PC-3 (cell line): ENCODE measurements around the gene TOMM40. TPM values are rescaled to one million over a fixed set of nuclear protein-coding genes. Genes with fewer than 3 reads are reported as not detected.

Experiments used
- ATAC-seq: fragments of 200-7000 bp; cut with Tn5 transposase; 2 replicates; pipeline ENCODE4 v1.9.1; 2020; ENCODE audit warnings: mild to moderate bottlenecking, moderate library complexity
- BruUV-seq: library from RNA; stranded (reverse); fragments of 400-500 nt; replicated peaks from 2 replicates; lab custom pipeline; 2021; lab: Mats Ljungman, UMichigan
- CTCF ChIA-PET: fragments of 300-600 bp; sonication (Branson Sonifier 250); formaldehyde crosslinking; loops from one replicate; lab custom pipeline; 2022; ENCODE audit warnings: antibody characterized with exemption; lab: Charles Lee
- POLR2A ChIA-PET: fragments of 300-600 bp; sonication (Branson Sonifier 250); formaldehyde crosslinking; loops from one replicate; lab custom pipeline; 2022; ENCODE audit warnings: antibody characterized with exemption; ENCODE audit not compliant: unreplicated experiment; lab: Charles Lee
- DNase-seq: peaks from one replicate; pipeline ENCODE4 v3.0.0-alpha.2; 2015
- H2AFZ ChIP-seq: fragments of 300-600 bp; sonication (generic); 2 replicates; pipeline ENCODE4 v1.6.0; 2016; ENCODE audit warnings: antibody characterized with exemption, low read length
- H3F3A ChIP-seq: fragments of 300-600 bp; sonication (generic); one replicate; pipeline ENCODE4 v1.6.0; 2017; ENCODE audit warnings: antibody characterized with exemption, low read length, control low read depth, mild to moderate bottlenecking; ENCODE audit not compliant: unreplicated experiment
- H3K27ac ChIP-seq: fragments of 300-600 bp; sonication (generic); 2 replicates; pipeline ENCODE4 v1.5.1; 2016; ENCODE audit warnings: mild to moderate bottlenecking, low read length
- H3K27me3 ChIP-seq: fragments of 300-600 bp; sonication (generic); 2 replicates; pipeline ENCODE4 v1.6.1; 2016; ENCODE audit warnings: low read length, mixed read lengths
- H3K36me3 ChIP-seq: fragments of 300-600 bp; sonication (generic); 2 replicates; pipeline ENCODE4 v1.6.1; 2016; ENCODE audit warnings: low read depth, mixed run types, low read length, mixed read lengths
- H3K4me1 ChIP-seq: fragments of 300-600 bp; sonication (generic); 2 replicates; pipeline ENCODE4 v1.5.1; 2016; ENCODE audit warnings: low read length; ENCODE audit not compliant: insufficient read depth
- H3K4me2 ChIP-seq: fragments of 300-600 bp; sonication (generic); 2 replicates; pipeline ENCODE4 v1.6.0; 2016; ENCODE audit warnings: low read length
- H3K4me3 ChIP-seq: fragments of 300-600 bp; sonication (generic); 2 replicates; pipeline ENCODE4 v1.5.1; 2016; ENCODE audit warnings: mild to moderate bottlenecking, low read length, mixed read lengths
- H3K79me2 ChIP-seq: fragments of 300-600 bp; sonication (generic); 2 replicates; pipeline ENCODE4 v1.6.1; 2017; ENCODE audit warnings: low read length, mixed read lengths
- H3K9ac ChIP-seq: fragments of 300-600 bp; sonication (generic); 2 replicates; pipeline ENCODE4 v1.6.0; 2016; ENCODE audit warnings: mild to moderate bottlenecking, low read length
- H3K9me2 ChIP-seq: fragments of 300-600 bp; sonication (generic); replicated peaks from 2 replicates; pipeline ENCODE4 v1.6.1; 2016; ENCODE audit warnings: mixed run types, low read length, mixed read lengths
- H3K9me3 ChIP-seq: fragments of 300-600 bp; sonication (generic); 2 replicates; pipeline ENCODE4 v1.6.1; 2016; ENCODE audit warnings: low read length, mixed read lengths
- H4K20me1 ChIP-seq: fragments of 300-600 bp; sonication (generic); 2 replicates; pipeline ENCODE4 v1.6.1; 2016; ENCODE audit warnings: low read length, mixed read lengths
- EZH2 ChIP-seq: fragments of 300-600 bp; sonication (generic); IDR thresholded peaks from one replicate; pipeline ENCODE4 v1.6.1; 2017; ENCODE audit warnings: antibody characterized with exemption, mild to moderate bottlenecking, low read length; ENCODE audit not compliant: unreplicated experiment
- EZH2phosphoT487 ChIP-seq: fragments of 300-600 bp; sonication (generic); IDR thresholded peaks from 2 replicates; pipeline ENCODE4 v1.6.1; 2018; ENCODE audit warnings: mild to moderate bottlenecking, antibody characterized with exemption, low read length, borderline replicate concordance
- intact Hi-C: fragments of 100-400 bp; cut with micrococcal nuclease; formaldehyde crosslinking; loops from 2 replicates; pipeline ENCODE4 v1.9.0; 2023
- total RNA-seq: library from RNA; depleted of rRNA; stranded (reverse); fragments of >200 nt; gene quantifications from 2 replicates; pipeline ENCODE4 v1.2.3, GENCODE V29; 2014
- TF ChIP-seq, protein P1 (sequence below): fragments of 300-600 bp; sonication (generic); conservative IDR thresholded peaks from 2 replicates; pipeline ENCODE4 v1.5.1; 2017; ENCODE audit warnings: antibody characterized with exemption, low read depth, mild to moderate bottlenecking, low read length

TOMM40 gene
- total RNA-seq, 1 experiment from 2014 or later, result 190 TPM

DNA sequence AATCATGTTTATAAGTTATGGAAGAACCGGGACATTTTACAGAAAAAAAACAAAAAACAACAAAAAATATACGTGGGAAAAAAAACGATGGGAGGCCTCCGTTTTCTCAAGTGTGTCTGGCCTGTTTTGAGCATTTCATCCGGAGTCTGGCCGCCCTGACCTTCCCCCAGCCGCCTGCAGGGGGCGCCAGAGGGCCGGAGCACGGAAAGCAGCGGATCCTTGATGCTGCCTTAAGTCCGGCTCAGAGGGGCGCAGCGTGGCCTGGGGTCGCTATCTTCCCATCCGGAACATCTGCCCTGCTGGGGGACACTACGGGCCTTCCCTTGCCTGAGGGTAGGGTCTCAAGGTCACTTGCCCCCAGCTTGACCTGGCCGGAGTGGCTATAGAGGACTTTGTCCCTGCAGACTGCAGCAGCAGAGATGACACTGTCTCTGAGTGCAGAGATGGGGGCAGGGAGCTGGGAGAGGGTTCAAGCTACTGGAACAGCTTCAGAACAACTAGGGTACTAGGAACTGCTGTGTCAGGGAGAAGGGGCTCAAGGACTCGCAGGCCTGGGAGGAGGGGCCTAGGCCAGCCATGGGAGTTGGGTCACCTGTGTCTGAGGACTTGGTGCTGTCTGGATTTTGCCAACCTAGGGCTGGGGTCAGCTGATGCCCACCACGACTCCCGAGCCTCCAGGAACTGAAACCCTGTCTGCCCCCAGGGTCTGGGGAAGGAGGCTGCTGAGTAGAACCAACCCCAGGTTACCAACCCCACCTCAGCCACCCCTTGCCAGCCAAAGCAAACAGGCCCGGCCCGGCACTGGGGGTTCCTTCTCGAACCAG lies 12.8 kb downstream of the TOMM40 start:
- no TSS peak for BruUV-seq
- POLR2A ChIA-PET, result no interaction called here
- no peak overlapping the region for H3K4me2 ChIP-seq
- no peak overlapping the region for H3K27ac ChIP-seq
- H2AFZ ChIP-seq, result no peak overlapping the region
- no peaks in the 10 kb centered on the region for H4K20me1 ChIP-seq
- no peaks in the 10 kb centered on the region for H3K9me2 ChIP-seq
- ATAC-seq, result peak; percentile 57
- H3F3A ChIP-seq, result no peaks in the 10 kb centered on the region
- no peaks in the 10 kb centered on the region; the same call in 1 of the 2 replicates for H3K36me3 ChIP-seq
- no peaks in the 10 kb centered on the region for H3K4me1 ChIP-seq
- intact Hi-C loops, result no loop called here
- DNase-seq, result peak; percentile 50
- H3K4me3 ChIP-seq, result no peak overlapping the region
- no peaks in the 10 kb centered on the region for H3K27me3 ChIP-seq
- H3K79me2 ChIP-seq, result no peaks in the 10 kb centered on the region
- H3K9ac ChIP-seq, result no peak overlapping the region
- CTCF ChIA-PET, result interaction anchor here (0.6 kb wide), 1 partner anchor 135 kb away, joined by 4 read pairs; the partner anchor contains the start of gene CLASRP
- TF ChIP-seq EZH2, result no peak
- no peak for TF ChIP-seq EZH2phosphoT487
- TF ChIP-seq, protein P1, sequence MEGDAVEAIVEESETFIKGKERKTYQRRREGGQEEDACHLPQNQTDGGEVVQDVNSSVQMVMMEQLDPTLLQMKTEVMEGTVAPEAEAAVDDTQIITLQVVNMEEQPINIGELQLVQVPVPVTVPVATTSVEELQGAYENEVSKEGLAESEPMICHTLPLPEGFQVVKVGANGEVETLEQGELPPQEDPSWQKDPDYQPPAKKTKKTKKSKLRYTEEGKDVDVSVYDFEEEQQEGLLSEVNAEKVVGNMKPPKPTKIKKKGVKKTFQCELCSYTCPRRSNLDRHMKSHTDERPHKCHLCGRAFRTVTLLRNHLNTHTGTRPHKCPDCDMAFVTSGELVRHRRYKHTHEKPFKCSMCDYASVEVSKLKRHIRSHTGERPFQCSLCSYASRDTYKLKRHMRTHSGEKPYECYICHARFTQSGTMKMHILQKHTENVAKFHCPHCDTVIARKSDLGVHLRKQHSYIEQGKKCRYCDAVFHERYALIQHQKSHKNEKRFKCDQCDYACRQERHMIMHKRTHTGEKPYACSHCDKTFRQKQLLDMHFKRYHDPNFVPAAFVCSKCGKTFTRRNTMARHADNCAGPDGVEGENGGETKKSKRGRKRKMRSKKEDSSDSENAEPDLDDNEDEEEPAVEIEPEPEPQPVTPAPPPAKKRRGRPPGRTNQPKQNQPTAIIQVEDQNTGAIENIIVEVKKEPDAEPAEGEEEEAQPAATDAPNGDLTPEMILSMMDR, result peak; percentile 86
- no peaks in the 10 kb centered on the region for H3K9me3 ChIP-seq

DNA sequence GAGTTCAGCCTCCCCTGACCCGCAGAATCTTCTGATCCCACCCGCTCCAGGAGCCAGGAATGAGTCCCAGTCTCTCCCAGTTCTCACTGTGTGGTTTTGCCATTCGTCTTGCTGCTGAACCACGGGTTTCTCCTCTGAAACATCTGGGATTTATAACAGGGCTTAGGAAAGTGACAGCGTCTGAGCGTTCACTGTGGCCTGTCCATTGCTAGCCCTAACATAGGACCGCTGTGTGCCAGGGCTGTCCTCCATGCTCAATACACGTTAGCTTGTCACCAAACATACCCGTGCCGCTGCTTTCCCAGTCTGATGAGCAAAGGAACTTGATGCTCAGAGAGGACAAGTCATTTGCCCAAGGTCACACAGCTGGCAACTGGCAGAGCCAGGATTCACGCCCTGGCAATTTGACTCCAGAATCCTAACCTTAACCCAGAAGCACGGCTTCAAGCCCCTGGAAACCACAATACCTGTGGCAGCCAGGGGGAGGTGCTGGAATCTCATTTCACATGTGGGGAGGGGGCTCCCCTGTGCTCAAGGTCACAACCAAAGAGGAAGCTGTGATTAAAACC lies 13.5 kb downstream of the TOMM40 start:
- TF ChIP-seq, protein P1, result peak; percentile 37; the same call in 1 of the 2 replicates
- TF ChIP-seq EZH2phosphoT487 (no peak), EZH2 (no peak)
- no peaks in the 10 kb centered on the region for H3K9me3 ChIP-seq
- no peaks in the 10 kb centered on the region for H4K20me1 ChIP-seq
- POLR2A ChIA-PET, result no interaction called here
- CTCF ChIA-PET, result interaction anchor here (0.6 to 0.7 kb wide), 2 partner anchors 134 to 1307 kb away, joined by 4 to 6 read pairs; partner anchors contain the start of gene CLASRP
- H3K9ac ChIP-seq, result no peak overlapping the region
- intact Hi-C loops, result no loop called here
- no peaks in the 10 kb centered on the region; the same call in 1 of the 2 replicates for H3K36me3 ChIP-seq
- H3K27me3 ChIP-seq, result no peaks in the 10 kb centered on the region
- no peak overlapping the region for H2AFZ ChIP-seq
- no peaks in the 10 kb centered on the region for H3K4me1 ChIP-seq
- ATAC-seq, result no peak
- no peak overlapping the region for H3K4me3 ChIP-seq
- no TSS peak for BruUV-seq
- H3K9me2 ChIP-seq, result no peaks in the 10 kb centered on the region
- H3K4me2 ChIP-seq, result no peak overlapping the region
- no peaks in the 10 kb centered on the region for H3K79me2 ChIP-seq
- no peak overlapping the region for H3K27ac ChIP-seq
- H3F3A ChIP-seq, result no peaks in the 10 kb centered on the region
- DNase-seq, result no peak
